Measurements from ENCODE around the gene RGL4. TPM values are rescaled to one million over a fixed set of nuclear protein-coding genes. Genes with fewer than 3 reads are reported as not detected.
"Not testable (repeated sequence)": the region's sequence is repeated elsewhere in the genome, so short reads cannot be mapped to it uniquely, and the experiment has no call there.

RGL4 gene
- total and polyA plus RNA-seq, 2 experiments from 2014 or later, result 0.68 TPM; not detected in 1

GRCh38 chr22:23673050-23673620 lies 17.7 kb upstream of the RGL4 start:
- Histone ChIP-seq H3K27ac (no peak overlapping the region), H3K79me2 (no peaks in the 10 kb centered on the region), H3K9me2 (replicated peaks; ENCODE audit: insufficient read depth) (no peaks in the 10 kb centered on the region), H3K9me3 (ENCODE audit: low read depth) (no peaks in the 10 kb centered on the region), H2AFZ (no peak overlapping the region), H3K36me3 (replicated peaks; ENCODE audit: insufficient read depth, low read depth) (no peaks in the 10 kb centered on the region), H3K4me3 (no peak overlapping the region), H3K4me1 (ENCODE audit: insufficient read depth) (peaks cover 4% of the 10 kb centered on the region), H3K27me3 (no peaks in the 10 kb centered on the region), H3K4me2 (no peak overlapping the region), H4K20me1 (ENCODE audit: insufficient read depth, poor library complexity, severe bottlenecking) (no peaks in the 10 kb centered on the region)
- DNase-seq (ENCODE audit: low spot score), result no peak
- TF ChIP-seq, protein P1, sequence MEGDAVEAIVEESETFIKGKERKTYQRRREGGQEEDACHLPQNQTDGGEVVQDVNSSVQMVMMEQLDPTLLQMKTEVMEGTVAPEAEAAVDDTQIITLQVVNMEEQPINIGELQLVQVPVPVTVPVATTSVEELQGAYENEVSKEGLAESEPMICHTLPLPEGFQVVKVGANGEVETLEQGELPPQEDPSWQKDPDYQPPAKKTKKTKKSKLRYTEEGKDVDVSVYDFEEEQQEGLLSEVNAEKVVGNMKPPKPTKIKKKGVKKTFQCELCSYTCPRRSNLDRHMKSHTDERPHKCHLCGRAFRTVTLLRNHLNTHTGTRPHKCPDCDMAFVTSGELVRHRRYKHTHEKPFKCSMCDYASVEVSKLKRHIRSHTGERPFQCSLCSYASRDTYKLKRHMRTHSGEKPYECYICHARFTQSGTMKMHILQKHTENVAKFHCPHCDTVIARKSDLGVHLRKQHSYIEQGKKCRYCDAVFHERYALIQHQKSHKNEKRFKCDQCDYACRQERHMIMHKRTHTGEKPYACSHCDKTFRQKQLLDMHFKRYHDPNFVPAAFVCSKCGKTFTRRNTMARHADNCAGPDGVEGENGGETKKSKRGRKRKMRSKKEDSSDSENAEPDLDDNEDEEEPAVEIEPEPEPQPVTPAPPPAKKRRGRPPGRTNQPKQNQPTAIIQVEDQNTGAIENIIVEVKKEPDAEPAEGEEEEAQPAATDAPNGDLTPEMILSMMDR (IDR thresholded peaks at IDR 0.05; ENCODE audit: poor library complexity), result no peak
- TF ChIP-seq EZH2phosphoT487 (IDR thresholded peaks at IDR 0.05; ENCODE audit: low read depth, severe bottlenecking, unreplicated experiment), result no peak
- TF ChIP-seq EZH2 (IDR thresholded peaks at IDR 0.05; ENCODE audit: borderline replicate concordance), result no peak
- 86% methylated on average over 7 of the region's 7 CpGs for WGBS (ENCODE audit: low lambda C conversion rate, missing lambda C conversion rate)

DNA sequence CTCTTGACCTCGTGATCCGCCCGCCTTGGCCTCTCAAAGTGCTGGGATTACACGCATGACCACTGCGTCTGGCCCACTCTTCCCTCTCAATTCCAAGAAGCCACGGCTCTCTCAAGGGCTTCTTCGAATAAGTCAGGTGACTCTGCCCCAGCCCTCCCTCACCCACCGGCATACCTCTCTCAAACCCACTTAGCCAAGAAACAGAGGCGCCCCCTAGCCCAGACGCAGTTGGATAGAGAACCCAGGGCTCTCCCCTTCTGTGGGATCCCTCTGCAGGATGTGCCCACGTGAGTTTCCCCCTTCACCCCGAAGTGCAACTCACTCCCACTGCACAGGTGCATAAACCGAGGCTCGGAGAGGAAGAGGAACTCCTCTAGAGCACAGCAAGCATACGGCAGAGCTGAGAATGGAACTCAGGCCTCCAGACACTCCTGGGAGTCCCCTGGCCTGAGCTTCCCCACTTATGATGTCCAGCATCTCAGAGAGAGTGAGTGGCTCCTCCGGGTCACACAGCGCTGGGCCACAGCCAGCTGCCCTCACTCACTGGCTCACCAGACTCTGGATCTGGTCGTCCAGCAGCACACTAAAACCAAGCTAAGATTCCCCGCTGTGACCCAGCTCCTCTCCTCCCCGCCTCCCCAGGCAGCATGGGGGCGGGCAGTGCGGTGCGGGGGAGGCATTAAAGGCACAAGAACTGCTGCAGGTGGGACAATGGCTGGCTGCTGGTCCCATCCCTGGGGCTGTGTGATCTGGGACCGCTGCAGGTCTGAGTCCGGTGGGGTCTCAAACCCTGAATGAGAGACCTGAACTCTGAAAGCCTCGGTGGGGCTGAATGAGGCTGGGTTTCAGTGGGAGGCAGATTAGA lies 16.8 kb upstream of the RGL4 start:
- WGBS (ENCODE audit: low lambda C conversion rate, missing lambda C conversion rate), result 87% methylated on average over 24 of the region's 26 CpGs
- Histone ChIP-seq H3K4me1 (ENCODE audit: insufficient read depth) (peaks cover 4% of the 10 kb centered on the region), H3K27me3 (no peaks in the 10 kb centered on the region), H3K27ac (no peak overlapping the region), H4K20me1 (ENCODE audit: insufficient read depth, poor library complexity, severe bottlenecking) (no peaks in the 10 kb centered on the region), H3K9me2 (replicated peaks; ENCODE audit: insufficient read depth) (no peaks in the 10 kb centered on the region), H3K79me2 (no peaks in the 10 kb centered on the region), H3K9me3 (ENCODE audit: low read depth) (no peaks in the 10 kb centered on the region), H3K4me2 (no peak overlapping the region), H3K36me3 (replicated peaks; ENCODE audit: insufficient read depth, low read depth) (no peaks in the 10 kb centered on the region), H3K4me3 (no peak overlapping the region), H2AFZ (no peak overlapping the region)
- TF ChIP-seq EZH2 (IDR thresholded peaks at IDR 0.05; ENCODE audit: borderline replicate concordance) (no peak), EZH2phosphoT487 (IDR thresholded peaks at IDR 0.05; ENCODE audit: low read depth, severe bottlenecking, unreplicated experiment) (no peak)
- TF ChIP-seq, protein P1 (IDR thresholded peaks at IDR 0.05; ENCODE audit: poor library complexity), result no peak
- DNase-seq (ENCODE audit: low spot score), result no peak

DNA sequence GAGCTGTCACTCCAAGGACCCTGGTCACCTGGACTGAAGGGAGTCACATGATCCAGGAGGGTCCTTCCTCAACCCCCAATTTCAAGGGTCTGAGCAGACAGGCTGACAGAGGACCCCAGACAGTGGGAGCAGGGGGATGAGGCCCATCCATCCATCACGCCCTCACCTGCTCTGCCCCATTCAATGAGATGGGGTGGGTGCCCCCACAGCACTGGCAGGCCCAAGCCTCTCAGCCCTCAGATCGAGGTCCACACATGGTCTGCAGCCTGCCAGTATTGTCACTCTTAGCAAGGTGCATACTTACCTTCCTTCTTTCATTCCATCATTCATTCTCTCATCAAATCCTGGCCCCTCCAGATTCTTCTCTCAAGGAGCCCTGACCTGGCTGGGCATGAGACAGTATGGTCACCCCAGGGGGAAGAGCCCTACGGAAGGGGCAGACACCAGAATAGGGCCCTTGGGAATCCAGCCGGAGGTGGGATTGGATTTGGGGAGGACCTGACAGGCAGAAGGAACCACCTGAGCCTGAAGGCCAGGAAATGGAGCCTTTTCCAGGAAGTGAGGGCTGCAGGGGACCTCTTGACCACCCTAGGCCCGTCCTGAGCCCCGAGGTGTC lies 15.8 kb upstream of the RGL4 start:
- not testable (repeated sequence) for H3K4me2 ChIP-seq; H3K27ac ChIP-seq; H3K4me3 ChIP-seq; H3K9me3 ChIP-seq (ENCODE audit: low read depth); H3K79me2 ChIP-seq; H3K4me1 ChIP-seq (ENCODE audit: insufficient read depth); H2AFZ ChIP-seq; H3K36me3 ChIP-seq (replicated peaks; ENCODE audit: insufficient read depth, low read depth); H4K20me1 ChIP-seq (ENCODE audit: insufficient read depth, poor library complexity, severe bottlenecking); DNase-seq (ENCODE audit: low spot score); H3K27me3 ChIP-seq; H3K9me2 ChIP-seq (replicated peaks; ENCODE audit: insufficient read depth)
- 85% methylated on average over 6 of the region's 6 CpGs for WGBS (ENCODE audit: low lambda C conversion rate, missing lambda C conversion rate)
